Upper lobe of right lung (tissue), 1 donor: ENCODE measurements around the gene SLC45A3. TPM values are rescaled to one million over a fixed set of nuclear protein-coding genes. Genes with fewer than 3 reads are reported as not detected.

Experiments
- ATAC-seq: fragments of 200-7000 bp; cut with Tn5 transposase; one replicate; pipeline ENCODE4 v1.9.1; 2020; ENCODE audit warnings: mild to moderate bottlenecking, moderate library complexity
- DNase-seq: peaks from one replicate; pipeline ENCODE4 v3.0.0-alpha.2; 2020
- H3K27ac ChIP-seq: fragments of 200-600 bp; one replicate; pipeline ENCODE4 v1.8.0; 2022
- H3K27me3 ChIP-seq: fragments of 200-600 bp; one replicate; pipeline ENCODE4 v1.8.0; 2022; ENCODE audit warnings: mild to moderate bottlenecking
- H3K36me3 ChIP-seq: fragments of 200-600 bp; one replicate; pipeline ENCODE4 v1.8.0; 2022
- H3K4me1 ChIP-seq: fragments of 200-600 bp; one replicate; pipeline ENCODE4 v1.8.0; 2022
- H3K4me3 ChIP-seq: fragments of 200-600 bp; one replicate; pipeline ENCODE4 v1.8.0; 2022; ENCODE audit warnings: mild to moderate bottlenecking
- H3K9me3 ChIP-seq: fragments of 200-600 bp; one replicate; pipeline ENCODE4 v1.8.0; 2022
- CTCF ChIP-seq: fragments of 200-600 bp; IDR thresholded peaks from one replicate; pipeline ENCODE4 v1.8.0; 2022; ENCODE audit warnings: antibody characterized with exemption
- intact Hi-C: fragments of 100-400 bp; cut with DNase I; formaldehyde crosslinking; loops from one replicate; pipeline ENCODE4 v1.11.0; 2022
- total RNA-seq: library from RNA; stranded (reverse); fragmentation: NEBNext Ultra II Directional; extraction: Animal tissue kit (Norgen Biotek cat#: 25700); gene quantifications from one replicate; pipeline ENCODE4 v1.2.1, GENCODE V29; 2021
- donor health status: DM: no; HTN: yes; CAD: no; lungs with severe emphysema.

Gene SLC45A3
- total RNA-seq, 1 donor from 2014 or later = 8.6 TPM

DNA sequence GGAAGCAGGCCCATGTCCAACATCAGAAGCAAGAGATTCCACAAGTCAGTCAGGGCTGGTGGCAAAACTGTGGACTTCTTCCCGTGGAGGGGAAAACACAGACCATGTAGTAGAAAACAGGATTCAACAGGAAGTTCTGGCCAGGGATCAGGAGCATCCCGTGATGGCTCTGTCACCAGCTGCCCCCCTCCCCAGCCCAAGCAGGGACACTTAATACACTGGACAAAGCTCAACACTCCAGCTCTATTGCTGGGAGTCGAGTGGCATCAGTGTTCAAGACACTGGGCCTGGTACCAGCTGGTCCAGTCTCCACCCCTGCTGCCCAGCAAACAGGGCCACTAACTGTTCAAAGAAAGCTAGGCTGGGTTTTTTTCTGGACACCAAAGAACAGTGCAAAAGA is 3.7 kb downstream of the SLC45A3 start:
- Histone ChIP-seq H3K27me3 (no peaks in the 10 kb centered on the region), H3K9me3 (no peaks in the 10 kb centered on the region), H3K4me3 (no peak overlapping the region), H3K27ac (no peak overlapping the region), H3K36me3 (no peaks in the 10 kb centered on the region), H3K4me1 (peaks cover 21% of the 10 kb centered on the region)
- intact Hi-C loops = no loop called here
- TF ChIP-seq CTCF = no peak
- ATAC-seq (no peak), DNase-seq (no peak)

GRCh38 chr1:205676002-205676401 is 4.3 kb downstream of the SLC45A3 start:
- TF ChIP-seq CTCF = no peak
- Histone ChIP-seq H3K9me3 (no peaks in the 10 kb centered on the region), H3K27me3 (no peaks in the 10 kb centered on the region), H3K27ac (no peak overlapping the region), H3K36me3 (no peaks in the 10 kb centered on the region), H3K4me3 (no peak overlapping the region), H3K4me1 (peaks cover 21% of the 10 kb centered on the region)
- DNase-seq = no peak
- intact Hi-C loops = no loop called here
- ATAC-seq = no peak

- no peak for TF ChIP-seq CTCF
- H3K4me1 ChIP-seq = peaks cover 17% of the 10 kb centered on the region
- ATAC-seq = no peak
- no peak overlapping the region for H3K27ac ChIP-seq
- intact Hi-C loops = no loop called here
- no peak overlapping the region for H3K4me3 ChIP-seq
- no peaks in the 10 kb centered on the region for H3K36me3 ChIP-seq
- no peaks in the 10 kb centered on the region for H3K27me3 ChIP-seq
- no peak for DNase-seq
- no peaks in the 10 kb centered on the region for H3K9me3 ChIP-seq
These were observed 5.1 kb downstream of the SLC45A3 start for GRCh38 chr1:205675247-205675646.

DNA sequence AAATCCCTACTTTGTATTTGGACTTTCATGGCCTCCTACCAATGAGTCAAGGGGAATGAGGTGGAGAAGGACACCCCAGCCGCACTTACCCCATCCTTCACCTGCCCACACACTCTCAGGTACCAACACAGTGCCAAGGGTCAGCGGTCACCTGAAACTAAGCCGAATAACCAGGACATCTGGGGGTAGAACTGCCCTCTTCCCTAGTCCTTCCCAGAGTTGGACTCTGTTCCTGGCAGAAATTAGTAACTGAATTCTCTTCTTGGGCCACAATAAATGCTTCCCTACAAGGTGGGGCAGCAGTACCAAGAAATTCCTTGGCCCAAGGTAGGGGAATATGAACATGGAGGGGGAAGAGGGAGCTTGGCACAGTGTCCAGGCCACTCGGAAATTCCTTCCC is 7.3 kb downstream of the SLC45A3 start:
- no peaks in the 10 kb centered on the region for H3K9me3 ChIP-seq
- H3K4me1 ChIP-seq = peaks cover 2% of the 10 kb centered on the region
- DNase-seq (no peak), ATAC-seq (no peak)
- H3K27ac ChIP-seq = no peak overlapping the region
- no peaks in the 10 kb centered on the region for H3K36me3 ChIP-seq
- H3K4me3 ChIP-seq = no peak overlapping the region
- intact Hi-C loops = no loop called here
- TF ChIP-seq CTCF = no peak
- H3K27me3 ChIP-seq = no peaks in the 10 kb centered on the region

DNA sequence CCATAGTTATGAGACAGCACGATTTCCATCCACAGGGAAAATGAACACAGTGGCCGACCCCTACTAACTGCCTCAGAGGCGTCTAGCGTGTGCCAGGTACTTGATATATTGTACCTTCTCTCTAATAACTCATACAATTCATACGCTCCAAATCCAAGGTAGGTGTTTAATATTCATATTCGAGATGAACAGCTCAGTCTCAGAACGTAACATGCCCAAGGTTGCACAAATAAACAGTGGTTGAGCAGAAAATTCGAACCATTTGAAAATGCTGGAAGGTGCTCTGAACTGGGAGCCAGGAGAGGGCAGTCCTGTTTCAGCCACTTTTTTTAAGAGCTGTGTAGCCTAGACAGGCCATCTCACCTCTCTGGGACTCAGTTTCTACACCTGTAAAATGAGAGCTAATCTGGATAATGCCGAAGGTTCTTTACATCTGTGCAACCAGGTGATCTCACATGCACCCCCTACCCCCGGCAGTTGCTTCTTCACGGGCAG is 7.9 kb downstream of the SLC45A3 start:
- Histone ChIP-seq H3K27ac (no peak overlapping the region), H3K36me3 (no peaks in the 10 kb centered on the region), H3K4me1 (no peaks in the 10 kb centered on the region), H3K4me3 (no peak overlapping the region), H3K27me3 (no peaks in the 10 kb centered on the region), H3K9me3 (no peaks in the 10 kb centered on the region)
- intact Hi-C loops = no loop called here
- ATAC-seq = no peak
- DNase-seq = no peak
- TF ChIP-seq CTCF = no peak
